Renal pelvis (tissue), 4 donors: ENCODE measurements around the gene SLC16A11. TPM values are rescaled to one million over a fixed set of nuclear protein-coding genes. Genes with fewer than 3 reads are reported as not detected.
A peak's percentile ranks its signal among the peaks of the same experiment; 100 is the strongest.

ENCODE experiments used
- DNase-seq: peaks from one replicate; pipeline ENCODE4 v3.0.0-alpha.2; 2013
- polyA plus RNA-seq, 3 donors: library from polyadenylated mRNA; unstranded; fragments of 120-200 nt; gene quantifications; one replicate each; pipeline ENCODE4 v1.2.1, GENCODE V29; 2013; ENCODE audit not compliant: insufficient read length in 3 of 3

SLC16A11 gene
- polyA plus RNA-seq, 3 donors: 0.51 to 0.75 (median 0.67) TPM

GRCh38 chr17:7027335-7027734 is 16.6 kb downstream of the SLC16A11 start:
- DNase-seq: no peak

GRCh38 chr17:7026471-7027115 is 17.3 kb downstream of the SLC16A11 start:
- no peak for DNase-seq

- DNase-seq: no peak
These were observed 18.6 kb downstream of the SLC16A11 start for GRCh38 chr17:7025245-7025644.

- no peak for DNase-seq
These were observed 19.5 kb downstream of the SLC16A11 start for GRCh38 chr17:7024402-7024785.

- no peak for DNase-seq
These were observed 20.1 kb downstream of the SLC16A11 start for GRCh38 chr17:7023576-7024401.

GRCh38 chr17:7022781-7023571 is 20.9 kb downstream of the SLC16A11 start, which contains the start of gene BCL6B:
Gene BCL6B (plus strand): TSS chr17:7023050. CDS start chr17:7023672, 622 bp downstream.
- DNase-seq: no peak

- DNase-seq: no peak
These were observed 21.7 kb downstream of the SLC16A11 start for GRCh38 chr17:7021993-7022778.

GRCh38 chr17:7020894-7021664 is 22.8 kb downstream of the SLC16A11 start:
- no peak for DNase-seq

- peak; percentile 60 for DNase-seq
These were observed 23.9 kb downstream of the SLC16A11 start for GRCh38 chr17:7019839-7020519.

- no peak for DNase-seq
These were observed 24.5 kb downstream of the SLC16A11 start for GRCh38 chr17:7019367-7019766.

- no peak for DNase-seq
These were observed 25.4 kb downstream of the SLC16A11 start for GRCh38 chr17:7018331-7018964.

- DNase-seq: no peak
These were observed 26.1 kb downstream of the SLC16A11 start for GRCh38 chr17:7017827-7018200.

- DNase-seq: no peak
These were observed 26.7 kb downstream of the SLC16A11 start for GRCh38 chr17:7016886-7017826.

GRCh38 chr17:7016418-7016817 is 27.5 kb downstream of the SLC16A11 start:
- DNase-seq: no peak

- DNase-seq: no peak
These were observed 28.6 kb downstream of the SLC16A11 start for GRCh38 chr17:7014995-7015958.

GRCh38 chr17:7014261-7014994 is 29.5 kb downstream of the SLC16A11 start:
- peak; percentile 94 for DNase-seq

- DNase-seq: no peak
These were observed 32.0 kb downstream of the SLC16A11 start for GRCh38 chr17:7011942-7012254.
